Measurements from ENCODE around the gene COLEC11. TPM values are rescaled to one million over a fixed set of nuclear protein-coding genes. Genes with fewer than 3 reads are reported as not detected.

The COLEC11 gene
- total and polyA plus RNA-seq, 10 of the 15 experiments (the other 5 are each of a cell fraction or from before 2014, with no cell fraction given): 0.08 to 0.74 (median 0.14) TPM; not detected in 4

- H3K79me2 ChIP-seq (ENCODE audit: control insufficient read depth, insufficient read depth, low read length): no peaks in the 10 kb centered on the region
- no peak overlapping the region for H3K4me2 ChIP-seq (ENCODE audit: control insufficient read depth, insufficient read depth)
- no peak overlapping the region for H2AFZ ChIP-seq (ENCODE audit: control insufficient read depth, low read depth, low read length)
- H4K20me1 ChIP-seq (ENCODE audit: control insufficient read depth, insufficient read depth): no peaks in the 10 kb centered on the region; the same call in 1 of the 2 replicates
- DNase-seq (ENCODE audit: low read depth, low spot score) (no peak), FAIRE-seq (no peak), ATAC-seq (no peak)
- H3K4me3 ChIP-seq: no peak overlapping the region
- no TSS peak for BruUV-seq (replicated peaks)
- 77% methylated on average over 11 of the region's 11 CpGs for WGBS (ENCODE audit: insufficient coverage, insufficient replicate concordance, low lambda C conversion rate, missing lambda C conversion rate)
- in situ Hi-C loops (cut with MboI): no loop called here
- intact Hi-C loops (cut with micrococcal nuclease; ENCODE audit: unreplicated experiment): no loop called here
- H3K9me3 ChIP-seq (replicated peaks; ENCODE audit: control insufficient read depth, insufficient read depth, low read length): no peaks in the 10 kb centered on the region
- ChIA-PET CTCF (interaction anchor here (0.6 kb wide), 1 partner anchor 9 kb away, joined by 4 read pairs; no protein-coding TSS in a partner anchor), RAD21 (ENCODE audit: unreplicated experiment) (interaction anchor here (1.4 kb wide), 1 partner anchor 25 kb away, joined by 3 read pairs; no protein-coding TSS in a partner anchor), POLR2A (interaction anchor here (1.1 kb wide), 1 partner anchor 52 kb away, joined by 6 read pairs; no protein-coding TSS in a partner anchor), SMC1A (ENCODE audit: uncharacterized antibody, unreplicated experiment) (interaction anchor here (2.0 kb wide), 1 partner anchor 52 kb away, joined by 5 read pairs; no protein-coding TSS in a partner anchor)
- no peaks in the 10 kb centered on the region for H3K27me3 ChIP-seq (replicated peaks in 1 of 2; ENCODE audit: control insufficient read depth in 2 of 2, insufficient read depth in 2 of 2, low read length in 1 of 2)
- no peak overlapping the region for H3K27ac ChIP-seq (ENCODE audit: control insufficient read depth, insufficient read depth)
- H3K4me1 ChIP-seq (ENCODE audit: control insufficient read depth, insufficient read depth, low read length): peaks cover 21% of the 10 kb centered on the region
- H3K9ac ChIP-seq (ENCODE audit: control insufficient read depth, insufficient read depth, low read length): no peak overlapping the region
- H3K36me3 ChIP-seq (ENCODE audit: control insufficient read depth in 2 of 2, insufficient read depth in 2 of 2, low read length in 1 of 2): 0 out of 4 replicates have a peak, but pooled peaks cover 0 to under 1% of the 10 kb centered on the region in 2 experiments
- TF ChIP-seq HDAC2 (IDR thresholded peaks at IDR 0.05) (no peak), POLR2AphosphoS2 (IDR thresholded peaks at IDR 0.05; ENCODE audit: low read depth, low read length) (no peak), NBN (IDR thresholded peaks at IDR 0.05) (no peak), RUNX3 (IDR thresholded peaks at IDR 0.05; ENCODE audit: low read length) (no peak), EZH2 (IDR thresholded peaks at IDR 0.05; ENCODE audit: borderline replicate concordance, control insufficient read depth, low read depth, low read length) (no peak), BACH1 (IDR thresholded peaks at IDR 0.05; ENCODE audit: borderline replicate concordance) (no peak), CTCF (IDR thresholded peaks at IDR 0.05 in 2 of 3, conservative IDR thresholded peaks at IDR 0.05 in 1 of 3; ENCODE audit: control insufficient read depth in 2 of 3, extremely low read depth in 1 of 3, insufficient read depth in 1 of 3, low read depth in 3 of 3, low read length in 3 of 3) (no peak), CHD1 (IDR thresholded peaks at IDR 0.05; ENCODE audit: low read depth, low read length) (no peak), MYB (IDR thresholded peaks at IDR 0.05; ENCODE audit: borderline replicate concordance, low read depth, low read length) (no peak), YY1 (IDR thresholded peaks at IDR 0.05; ENCODE audit: low read depth, low read length) (no peak), IRF3 (IDR thresholded peaks at IDR 0.05) (no peak), REST (IDR thresholded peaks at IDR 0.05; ENCODE audit: low read depth, low read length) (no peak), KDM1A (IDR thresholded peaks at IDR 0.05; ENCODE audit: borderline replicate concordance) (no peak), NKRF (conservative IDR thresholded peaks at IDR 0.05) (no peak), NR2C1 (IDR thresholded peaks at IDR 0.05) (no peak), STAT3 (IDR thresholded peaks at IDR 0.05; ENCODE audit: low read depth, low read length) (no peak)
Observed at GRCh38 chr2:3600256-3600855, 5.4 kb downstream of the COLEC11 start.

Data from GM12878 (cell line).